Measurements from ENCODE around the gene EPM2A. TPM values are rescaled to one million over a fixed set of nuclear protein-coding genes. Genes with fewer than 3 reads are reported as not detected.
"Not testable (repeated sequence)": the region's sequence is repeated elsewhere in the genome, so short reads cannot be mapped to it uniquely, and the experiment has no call there.

The EPM2A gene
- total RNA-seq, 2 donors from 2014 or later, result 3.7 to 4.8 TPM

DNA sequence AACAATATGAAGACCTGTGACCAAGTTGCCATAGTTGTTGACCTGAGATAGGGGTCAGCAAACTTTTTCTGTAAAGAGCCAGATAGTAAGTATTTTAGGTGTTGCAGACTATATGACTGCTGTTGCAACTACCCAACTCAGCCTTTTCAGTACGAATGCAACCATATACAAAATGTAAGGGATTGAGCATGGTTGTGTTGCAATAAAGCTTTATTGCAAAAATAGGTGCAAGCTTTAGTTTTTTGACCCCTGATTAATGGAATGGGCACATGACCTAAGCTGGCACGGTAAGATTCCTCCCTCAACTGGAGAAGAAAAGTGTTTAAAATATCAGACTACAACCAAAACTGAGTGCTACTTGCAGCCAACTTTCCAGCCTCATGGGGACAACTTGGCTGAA lies 17.3 kb upstream of the EPM2A start:
- intact Hi-C loops (cut with DNase I), result no loop called here
- Histone ChIP-seq H3K27ac (no peak overlapping the region), H3K4me3 (no peak overlapping the region), H3K27me3 (no peaks in the 10 kb centered on the region), H3K9me3 (no peaks in the 10 kb centered on the region), H3K4me1 (no peaks in the 10 kb centered on the region), H3K9ac (ENCODE audit: low read depth in 2 of 2, low read length in 2 of 2) (no peak overlapping the region), H3K36me3 (no peaks in the 10 kb centered on the region)
- no peak for TF ChIP-seq CTCF (IDR thresholded peaks at IDR 0.05)
- DNase-seq, result no peak

DNA sequence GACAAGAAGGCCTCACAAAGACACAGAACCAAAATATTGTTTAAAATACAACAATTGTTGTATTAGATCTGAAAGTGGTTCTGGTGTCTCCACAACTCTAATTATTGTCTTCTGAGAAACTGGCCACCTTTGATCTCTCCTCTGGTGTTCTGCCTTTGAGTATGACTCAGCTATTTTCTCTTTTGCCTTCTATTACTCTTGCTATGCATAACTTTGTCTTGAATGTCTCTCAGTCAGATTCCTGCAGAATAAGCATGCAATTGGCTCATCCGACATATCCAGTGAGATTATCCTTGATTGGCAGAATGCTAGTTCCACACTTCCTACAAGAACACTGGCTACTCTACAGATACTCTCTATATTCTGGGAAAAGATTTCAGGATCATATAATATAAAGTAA lies 14.3 kb upstream of the EPM2A start:
- no peaks in the 10 kb centered on the region for H3K9me3 ChIP-seq
- H3K36me3 ChIP-seq, result no peaks in the 10 kb centered on the region
- no peak for DNase-seq
- H3K4me1 ChIP-seq, result no peaks in the 10 kb centered on the region
- no peak overlapping the region for H3K9ac ChIP-seq (ENCODE audit: low read depth in 2 of 2, low read length in 2 of 2)
- TF ChIP-seq CTCF (IDR thresholded peaks at IDR 0.05), result no peak
- intact Hi-C loops (cut with DNase I), result no loop called here
- no peaks in the 10 kb centered on the region for H3K27me3 ChIP-seq
- no peak overlapping the region for H3K27ac ChIP-seq
- no peak overlapping the region for H3K4me3 ChIP-seq

DNA sequence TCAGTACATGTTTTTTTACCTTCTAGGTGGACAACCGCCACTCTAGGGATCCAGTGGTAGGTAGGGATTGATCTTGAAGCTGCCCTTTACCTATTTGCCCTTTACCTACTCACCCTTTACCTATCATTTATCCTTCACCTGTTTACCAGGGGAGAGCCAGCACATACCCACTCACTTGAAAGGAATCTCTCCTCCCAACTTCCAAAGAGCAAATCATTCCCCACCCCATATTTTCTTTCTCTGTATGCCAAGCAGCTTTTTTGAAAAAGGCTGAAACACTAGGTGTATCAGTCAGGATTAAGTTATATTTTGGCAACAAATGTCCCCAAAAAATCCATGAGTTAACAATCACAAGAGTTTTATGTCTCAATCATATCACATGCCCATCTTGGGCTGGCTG lies 10.5 kb upstream of the EPM2A start:
- TF ChIP-seq CTCF (IDR thresholded peaks at IDR 0.05), result no peak
- no peak overlapping the region for H3K4me3 ChIP-seq
- intact Hi-C loops (cut with DNase I), result no loop called here
- no peak for DNase-seq
- no peaks in the 10 kb centered on the region for H3K27me3 ChIP-seq
- H3K9me3 ChIP-seq, result no peaks in the 10 kb centered on the region
- no peak overlapping the region for H3K9ac ChIP-seq (ENCODE audit: low read depth in 2 of 2, low read length in 2 of 2)
- no peaks in the 10 kb centered on the region for H3K36me3 ChIP-seq
- H3K4me1 ChIP-seq, result no peaks in the 10 kb centered on the region
- H3K27ac ChIP-seq, result no peak overlapping the region

DNA sequence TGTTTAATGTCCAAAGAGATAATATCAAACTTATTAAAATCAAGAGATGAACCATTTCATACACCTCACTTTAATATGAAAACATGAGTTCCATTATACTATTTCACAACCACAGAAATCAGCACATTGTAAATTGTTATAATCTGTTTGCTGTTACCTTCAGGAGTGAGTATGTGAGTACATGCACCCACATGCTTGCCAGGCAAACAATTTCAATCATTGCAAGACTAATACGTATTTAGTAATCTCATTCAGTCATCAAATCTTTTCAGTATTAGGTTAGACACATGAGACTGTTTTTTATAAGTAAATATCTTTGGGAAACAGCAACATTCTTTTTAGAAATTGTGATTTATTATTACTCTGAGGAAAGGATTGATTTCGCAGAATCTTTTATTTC lies 9.3 kb upstream of the EPM2A start:
- no peak for DNase-seq
- no peak overlapping the region for H3K27ac ChIP-seq
- intact Hi-C loops (cut with DNase I), result no loop called here
- TF ChIP-seq CTCF (IDR thresholded peaks at IDR 0.05), result no peak
- no peak overlapping the region for H3K9ac ChIP-seq (ENCODE audit: low read depth in 2 of 2, low read length in 2 of 2)
- no peaks in the 10 kb centered on the region for H3K36me3 ChIP-seq
- H3K4me3 ChIP-seq, result no peak overlapping the region
- no peaks in the 10 kb centered on the region for H3K4me1 ChIP-seq
- H3K27me3 ChIP-seq, result no peaks in the 10 kb centered on the region
- no peaks in the 10 kb centered on the region for H3K9me3 ChIP-seq

- Histone ChIP-seq H3K9ac (ENCODE audit: low read depth in 2 of 2, low read length in 2 of 2) (no peak overlapping the region), H3K27ac (no peak overlapping the region), H3K27me3 (no peaks in the 10 kb centered on the region), H3K4me3 (no peak overlapping the region), H3K36me3 (no peaks in the 10 kb centered on the region), H3K9me3 (no peaks in the 10 kb centered on the region), H3K4me1 (no peaks in the 10 kb centered on the region)
- intact Hi-C loops (cut with DNase I), result no loop called here
- no peak for TF ChIP-seq CTCF (IDR thresholded peaks at IDR 0.05)
- DNase-seq, result no peak
Observed at GRCh38 chr6:145743332-145743731, 8.0 kb upstream of the EPM2A start.

DNA sequence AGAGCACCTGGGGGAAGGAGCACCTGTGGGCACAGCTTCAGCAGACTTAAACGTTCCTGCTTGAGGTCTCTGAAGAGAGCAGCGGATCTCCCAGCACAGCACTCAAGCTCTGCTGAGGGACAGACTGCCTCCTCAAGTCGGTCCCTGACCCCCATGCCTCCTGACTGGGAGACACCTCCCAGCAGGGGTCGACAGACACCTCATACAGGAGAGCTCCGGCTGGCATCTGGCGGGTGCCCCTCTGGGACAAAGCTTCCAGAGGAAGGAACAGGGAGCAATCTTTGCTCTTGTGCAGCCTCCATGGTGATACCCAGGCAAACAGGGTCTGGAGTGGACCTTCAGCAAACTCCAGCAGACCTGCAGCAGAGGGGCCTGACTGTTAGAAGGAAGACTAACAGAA lies 7.2 kb upstream of the EPM2A start:
- H3K27me3 ChIP-seq; H3K4me3 ChIP-seq; H3K4me1 ChIP-seq; H3K9ac ChIP-seq (ENCODE audit: low read depth in 2 of 2, low read length in 2 of 2); H3K36me3 ChIP-seq; H3K27ac ChIP-seq; DNase-seq; H3K9me3 ChIP-seq; intact Hi-C loops (cut with DNase I): not testable (repeated sequence)

DNA sequence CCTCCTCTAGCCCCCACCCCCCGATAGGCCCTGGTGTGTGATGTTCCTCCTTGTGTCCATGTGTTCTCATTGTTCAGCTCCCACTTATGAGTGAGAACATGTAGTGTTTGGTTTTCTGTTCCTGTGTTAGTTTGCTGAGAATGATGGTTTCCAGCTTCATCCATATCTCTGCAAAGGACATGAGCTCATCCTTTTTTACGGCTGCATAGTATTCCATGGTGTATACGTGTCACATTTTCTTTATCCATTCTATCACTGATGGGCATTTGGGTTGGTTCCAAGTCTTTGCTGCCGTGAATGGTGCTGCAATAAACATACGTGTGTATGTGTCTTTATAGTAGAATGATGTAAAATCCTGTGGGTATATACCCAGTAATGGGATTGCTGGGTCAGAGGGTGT lies 4.4 kb upstream of the EPM2A start:
- not testable (repeated sequence) for H3K4me1 ChIP-seq; H3K9me3 ChIP-seq; DNase-seq; H3K27me3 ChIP-seq; H3K9ac ChIP-seq (ENCODE audit: low read depth in 2 of 2, low read length in 2 of 2); H3K36me3 ChIP-seq; H3K27ac ChIP-seq; H3K4me3 ChIP-seq
- intact Hi-C loops (cut with DNase I), result loop anchor here (10.0 kb wide), 2 partner anchors 145 to 225 kb away; partner anchors contain the start of gene SHPRH

All from colonic mucosa (tissue), 4 donors.